PC-3 (cell line): Measurements from ENCODE around the gene IPO4. TPM values are rescaled to one million over a fixed set of nuclear protein-coding genes. Genes with fewer than 3 reads are reported as not detected.

Source experiments
- ATAC-seq: fragments of 200-7000 bp; cut with Tn5 transposase; 2 replicates; pipeline ENCODE4 v1.9.1; 2020; ENCODE audit warnings: mild to moderate bottlenecking, moderate library complexity
- BruUV-seq: library from RNA; stranded (reverse); fragments of 400-500 nt; replicated peaks from 2 replicates; lab custom pipeline; 2021; lab: Mats Ljungman, UMichigan
- CTCF ChIA-PET: fragments of 300-600 bp; sonication (Branson Sonifier 250); formaldehyde crosslinking; loops from one replicate; lab custom pipeline; 2022; ENCODE audit warnings: antibody characterized with exemption; lab: Charles Lee
- POLR2A ChIA-PET: fragments of 300-600 bp; sonication (Branson Sonifier 250); formaldehyde crosslinking; loops from one replicate; lab custom pipeline; 2022; ENCODE audit warnings: antibody characterized with exemption; ENCODE audit not compliant: unreplicated experiment; lab: Charles Lee
- DNase-seq: peaks from one replicate; pipeline ENCODE4 v3.0.0-alpha.2; 2015
- H2AFZ ChIP-seq: fragments of 300-600 bp; sonication (generic); 2 replicates; pipeline ENCODE4 v1.6.0; 2016; ENCODE audit warnings: antibody characterized with exemption, low read length
- H3F3A ChIP-seq: fragments of 300-600 bp; sonication (generic); one replicate; pipeline ENCODE4 v1.6.0; 2017; ENCODE audit warnings: antibody characterized with exemption, low read length, control low read depth, mild to moderate bottlenecking; ENCODE audit not compliant: unreplicated experiment
- H3K27ac ChIP-seq: fragments of 300-600 bp; sonication (generic); 2 replicates; pipeline ENCODE4 v1.5.1; 2016; ENCODE audit warnings: mild to moderate bottlenecking, low read length
- H3K27me3 ChIP-seq: fragments of 300-600 bp; sonication (generic); 2 replicates; pipeline ENCODE4 v1.6.1; 2016; ENCODE audit warnings: low read length, mixed read lengths
- H3K36me3 ChIP-seq: fragments of 300-600 bp; sonication (generic); 2 replicates; pipeline ENCODE4 v1.6.1; 2016; ENCODE audit warnings: low read depth, mixed run types, low read length, mixed read lengths
- H3K4me1 ChIP-seq: fragments of 300-600 bp; sonication (generic); 2 replicates; pipeline ENCODE4 v1.5.1; 2016; ENCODE audit warnings: low read length; ENCODE audit not compliant: insufficient read depth
- H3K4me2 ChIP-seq: fragments of 300-600 bp; sonication (generic); 2 replicates; pipeline ENCODE4 v1.6.0; 2016; ENCODE audit warnings: low read length
- H3K4me3 ChIP-seq: fragments of 300-600 bp; sonication (generic); 2 replicates; pipeline ENCODE4 v1.5.1; 2016; ENCODE audit warnings: mild to moderate bottlenecking, low read length, mixed read lengths
- H3K79me2 ChIP-seq: fragments of 300-600 bp; sonication (generic); 2 replicates; pipeline ENCODE4 v1.6.1; 2017; ENCODE audit warnings: low read length, mixed read lengths
- H3K9ac ChIP-seq: fragments of 300-600 bp; sonication (generic); 2 replicates; pipeline ENCODE4 v1.6.0; 2016; ENCODE audit warnings: mild to moderate bottlenecking, low read length
- H3K9me2 ChIP-seq: fragments of 300-600 bp; sonication (generic); replicated peaks from 2 replicates; pipeline ENCODE4 v1.6.1; 2016; ENCODE audit warnings: mixed run types, low read length, mixed read lengths
- H3K9me3 ChIP-seq: fragments of 300-600 bp; sonication (generic); 2 replicates; pipeline ENCODE4 v1.6.1; 2016; ENCODE audit warnings: low read length, mixed read lengths
- H4K20me1 ChIP-seq: fragments of 300-600 bp; sonication (generic); 2 replicates; pipeline ENCODE4 v1.6.1; 2016; ENCODE audit warnings: low read length, mixed read lengths
- CTCF ChIP-seq: fragments of 300-600 bp; sonication (generic); conservative IDR thresholded peaks from 2 replicates; pipeline ENCODE4 v1.5.1; 2017; ENCODE audit warnings: antibody characterized with exemption, low read depth, mild to moderate bottlenecking, low read length
- EZH2 ChIP-seq: fragments of 300-600 bp; sonication (generic); IDR thresholded peaks from one replicate; pipeline ENCODE4 v1.6.1; 2017; ENCODE audit warnings: antibody characterized with exemption, mild to moderate bottlenecking, low read length; ENCODE audit not compliant: unreplicated experiment
- EZH2phosphoT487 ChIP-seq: fragments of 300-600 bp; sonication (generic); IDR thresholded peaks from 2 replicates; pipeline ENCODE4 v1.6.1; 2018; ENCODE audit warnings: mild to moderate bottlenecking, antibody characterized with exemption, low read length, borderline replicate concordance
- intact Hi-C: fragments of 100-400 bp; cut with micrococcal nuclease; formaldehyde crosslinking; loops from 2 replicates; pipeline ENCODE4 v1.9.0; 2023
- total RNA-seq: library from RNA; depleted of rRNA; stranded (reverse); fragments of >200 nt; gene quantifications from 2 replicates; pipeline ENCODE4 v1.2.3, GENCODE V29; 2014

IPO4 gene
- total RNA-seq, 1 experiment from 2014 or later = 211 TPM

- ChIA-PET CTCF (no interaction called here), POLR2A (no interaction called here)
- intact Hi-C loops = no loop called here
- no peaks in the 10 kb centered on the region for H3K27me3 ChIP-seq
- DNase-seq = no peak
- no peak overlapping the region for H3K9ac ChIP-seq
- BruUV-seq = no TSS peak
- peaks cover 39% of the 10 kb centered on the region; the same call in 1 of the 2 replicates for H3K36me3 ChIP-seq
- no peak overlapping the region for H2AFZ ChIP-seq
- H3K9me2 ChIP-seq = no peaks in the 10 kb centered on the region
- H4K20me1 ChIP-seq = no peaks in the 10 kb centered on the region
- peaks cover 8% of the 10 kb centered on the region; the same call in 1 of the 2 replicates for H3K4me1 ChIP-seq
- TF ChIP-seq CTCF (no peak), EZH2 (no peak), EZH2phosphoT487 (no peak)
- peaks cover 4% of the 10 kb centered on the region for H3F3A ChIP-seq
- ATAC-seq = no peak
- no peaks in the 10 kb centered on the region for H3K9me3 ChIP-seq
- no peak overlapping the region for H3K4me2 ChIP-seq
- no peak overlapping the region for H3K4me3 ChIP-seq
- H3K27ac ChIP-seq = no peak overlapping the region
- H3K79me2 ChIP-seq = peaks cover 27% of the 10 kb centered on the region
These were observed 37.1 kb downstream of the IPO4 start for GRCh38 chr14:24151404-24152080.

GRCh38 chr14:24150993-24151392 lies 37.6 kb downstream of the IPO4 start:
- H3K4me1 ChIP-seq = peaks cover 8% of the 10 kb centered on the region
- H3F3A ChIP-seq = peaks cover 4% of the 10 kb centered on the region
- ATAC-seq (no peak), DNase-seq (no peak)
- peaks cover 38% of the 10 kb centered on the region; the same call in 1 of the 2 replicates for H3K36me3 ChIP-seq
- peaks cover 30% of the 10 kb centered on the region for H3K79me2 ChIP-seq
- H3K4me3 ChIP-seq = no peak overlapping the region
- H4K20me1 ChIP-seq = no peaks in the 10 kb centered on the region
- no peak overlapping the region for H3K4me2 ChIP-seq
- ChIA-PET CTCF (no interaction called here), POLR2A (no interaction called here)
- intact Hi-C loops = no loop called here
- H2AFZ ChIP-seq = no peak overlapping the region
- H3K9ac ChIP-seq = no peak overlapping the region
- no TSS peak for BruUV-seq
- H3K9me3 ChIP-seq = no peaks in the 10 kb centered on the region
- no peak overlapping the region for H3K27ac ChIP-seq
- H3K27me3 ChIP-seq = no peaks in the 10 kb centered on the region
- TF ChIP-seq EZH2 = no peak
- no peak for TF ChIP-seq CTCF
- no peak for TF ChIP-seq EZH2phosphoT487
- no peaks in the 10 kb centered on the region for H3K9me2 ChIP-seq

GRCh38 chr14:24150567-24150966 lies 38.0 kb downstream of the IPO4 start:
- intact Hi-C loops = no loop called here
- BruUV-seq = no TSS peak
- no peak overlapping the region for H3K27ac ChIP-seq
- no peak for ATAC-seq
- CTCF ChIA-PET = no interaction called here
- DNase-seq = no peak
- peaks cover 34% of the 10 kb centered on the region; the same call in 1 of the 2 replicates for H3K36me3 ChIP-seq
- H3K9me2 ChIP-seq = no peaks in the 10 kb centered on the region
- no peaks in the 10 kb centered on the region for H3K9me3 ChIP-seq
- H2AFZ ChIP-seq = no peak overlapping the region
- peaks cover 34% of the 10 kb centered on the region for H3K79me2 ChIP-seq
- no peak overlapping the region for H3K4me3 ChIP-seq
- POLR2A ChIA-PET = no interaction called here
- H3K4me1 ChIP-seq = peaks cover 12% of the 10 kb centered on the region
- no peaks in the 10 kb centered on the region for H4K20me1 ChIP-seq
- H3K9ac ChIP-seq = no peak overlapping the region
- H3F3A ChIP-seq = peaks cover 3% of the 10 kb centered on the region
- H3K4me2 ChIP-seq = no peak overlapping the region
- TF ChIP-seq CTCF (no peak), EZH2phosphoT487 (no peak)
- no peaks in the 10 kb centered on the region for H3K27me3 ChIP-seq
